ENCODE results near the gene REP15.
"Not testable (repeated sequence)": the region's sequence is repeated elsewhere in the genome, so short reads cannot be mapped to it uniquely, and the experiment has no call there.

REP15 gene

DNA sequence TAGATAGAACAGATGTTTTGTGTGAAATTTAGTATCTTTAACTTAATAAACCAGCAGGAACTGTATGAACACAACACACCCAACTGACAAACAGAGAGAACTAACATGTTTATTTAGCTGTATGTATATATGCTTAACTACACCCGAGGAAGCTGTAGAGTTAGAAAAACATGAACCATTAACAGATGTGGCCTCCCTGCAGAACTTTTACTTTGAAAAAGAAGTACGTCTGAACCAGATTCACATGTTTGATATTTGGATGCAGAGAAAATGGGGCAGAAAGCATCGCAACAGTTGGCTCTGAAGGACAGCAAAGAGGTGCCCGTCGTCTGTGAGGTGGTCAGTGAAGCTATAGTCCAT, at the start of gene REP15:
Gene REP15, plus strand, starts transcription at position 155 of the 360 bp plus-strand sequence. Its CDS starts 116 bp downstream, at position 271.
- DNase-seq, result no peak

- DNase-seq, result no peak
Observed at GRCh38 chr12:27650011-27650410, 46.2 kb upstream of the REP15 start.

- DNase-seq, result no peak
Observed at GRCh38 chr12:27651201-27651600, 45.0 kb upstream of the REP15 start.

DNA sequence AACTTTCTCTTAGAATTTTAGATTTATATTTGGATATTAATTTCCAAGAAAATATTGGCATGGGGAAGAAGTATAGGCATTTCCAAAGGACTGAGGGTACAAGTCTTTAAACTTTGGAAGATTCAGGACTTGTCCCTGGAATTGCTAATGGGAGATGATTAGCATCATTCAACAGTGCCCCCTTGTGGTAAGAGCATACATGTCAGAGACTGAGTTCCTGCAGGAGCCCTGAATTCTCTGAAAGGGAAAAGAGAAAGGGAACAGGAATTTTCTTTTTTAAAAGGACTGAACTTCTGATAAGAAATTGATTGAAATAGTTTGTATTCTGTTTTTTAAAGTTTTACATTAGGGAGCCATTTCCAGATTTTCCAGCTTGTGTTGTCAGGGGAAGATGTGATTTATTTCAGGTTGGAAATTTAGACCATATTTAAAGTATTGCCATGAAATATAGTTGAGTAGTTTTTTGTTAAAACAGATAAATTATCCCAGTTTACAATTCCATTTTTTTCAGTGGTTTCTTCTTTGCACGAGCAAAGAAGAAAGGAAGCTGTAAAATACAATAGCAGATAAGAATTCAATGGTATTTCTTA, 44.0 kb upstream of the REP15 start:
- no peak for DNase-seq

DNA sequence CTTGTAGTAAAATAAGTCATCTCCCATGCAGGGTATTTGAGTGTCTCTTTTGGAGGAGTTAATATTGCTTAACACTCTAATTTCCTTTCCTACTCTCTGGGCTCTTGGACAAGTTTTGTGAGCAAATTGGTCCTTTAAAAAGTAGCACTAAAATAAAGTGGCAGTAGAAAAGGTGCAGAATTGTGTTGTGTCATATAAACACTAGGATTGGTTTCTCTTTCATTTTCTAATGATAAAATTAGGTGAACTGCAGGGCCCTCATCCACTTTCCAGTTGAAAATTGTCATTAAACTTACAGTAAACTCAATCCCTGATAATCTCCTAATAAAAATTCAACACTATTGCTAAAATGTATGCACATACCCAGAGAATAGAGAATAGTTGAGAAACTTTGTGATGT, 42.6 kb upstream of the REP15 start:
- DNase-seq, result no peak

DNA sequence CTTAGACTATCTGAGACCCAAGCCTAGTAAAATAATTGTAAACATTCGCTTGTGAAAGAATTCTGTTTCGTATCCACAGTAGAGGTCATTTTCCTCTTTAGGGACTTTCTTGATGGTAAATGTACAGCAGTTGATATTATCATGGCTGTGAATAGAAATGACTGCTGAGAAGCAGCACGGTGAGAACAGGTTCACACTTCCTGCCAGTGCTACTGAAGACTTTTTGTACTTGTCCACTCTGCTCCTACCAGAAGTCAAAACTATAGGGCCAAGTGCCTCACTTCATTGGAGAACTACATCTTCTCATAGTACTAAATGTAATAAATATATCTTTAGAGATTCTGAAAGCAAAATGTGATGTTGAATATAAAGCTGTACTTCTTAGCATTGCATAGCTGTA, 40.8 kb upstream of the REP15 start:
- not testable (repeated sequence) for DNase-seq

DNA sequence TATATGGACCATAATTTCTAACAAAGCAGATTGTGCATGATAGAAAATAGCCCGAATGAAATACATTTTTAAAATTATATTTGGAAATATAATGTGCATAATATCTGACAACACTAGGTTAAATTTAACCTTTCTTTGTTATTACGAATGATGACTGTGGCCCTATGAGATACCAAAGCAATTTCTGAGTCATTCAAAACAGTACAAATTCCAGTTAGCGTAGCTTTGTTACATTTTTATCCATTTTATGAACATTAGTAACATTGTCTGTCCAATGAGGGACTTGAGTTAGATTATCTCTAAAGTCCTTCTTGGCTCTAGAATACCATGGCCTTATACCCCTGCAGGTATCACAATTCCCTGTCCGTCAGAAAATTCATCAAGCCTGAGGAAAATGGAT, 39.0 kb upstream of the REP15 start:
- DNase-seq, result no peak

DNA sequence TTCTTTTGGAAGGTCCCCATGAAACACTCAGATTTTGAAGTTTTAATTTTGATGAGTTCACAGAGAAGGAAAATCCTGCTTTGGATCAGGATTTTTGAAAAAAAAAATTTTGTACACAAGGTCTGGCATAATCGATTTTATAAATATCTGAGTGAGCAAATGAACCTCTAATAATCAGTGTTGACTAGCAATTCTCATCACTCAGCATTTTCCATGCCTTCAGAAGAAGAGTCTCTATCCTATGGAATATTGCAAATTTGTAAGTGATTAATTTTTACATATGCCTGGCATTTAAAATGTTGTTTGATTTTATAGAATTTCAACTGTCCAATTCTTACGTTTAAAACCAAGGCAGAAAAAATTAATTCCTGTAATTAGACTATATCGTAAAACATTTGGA, 30.5 kb upstream of the REP15 start:
- no peak for DNase-seq

- DNase-seq, result no peak
Observed at GRCh38 chr12:27666510-27666909, 29.7 kb upstream of the REP15 start.

DNA sequence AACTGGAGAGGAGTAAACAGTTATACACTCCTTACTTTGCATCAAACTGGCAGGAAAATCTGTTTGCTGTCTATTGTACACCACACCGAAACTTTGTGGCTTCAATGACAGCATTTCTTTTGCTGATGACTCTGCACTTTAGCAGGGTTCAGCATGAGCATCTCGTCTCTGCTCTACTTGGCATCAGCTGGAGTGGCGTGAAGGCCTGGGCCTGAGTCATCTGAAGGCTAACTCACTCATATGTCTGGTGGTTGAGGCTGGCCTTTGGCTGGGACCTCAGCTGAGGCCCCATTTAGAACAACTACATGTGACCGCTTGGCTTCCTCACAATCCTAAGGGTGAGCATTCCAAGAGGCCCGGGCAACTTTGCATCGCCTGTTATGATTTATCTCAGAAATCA, 28.7 kb upstream of the REP15 start:
- no peak for DNase-seq

DNA sequence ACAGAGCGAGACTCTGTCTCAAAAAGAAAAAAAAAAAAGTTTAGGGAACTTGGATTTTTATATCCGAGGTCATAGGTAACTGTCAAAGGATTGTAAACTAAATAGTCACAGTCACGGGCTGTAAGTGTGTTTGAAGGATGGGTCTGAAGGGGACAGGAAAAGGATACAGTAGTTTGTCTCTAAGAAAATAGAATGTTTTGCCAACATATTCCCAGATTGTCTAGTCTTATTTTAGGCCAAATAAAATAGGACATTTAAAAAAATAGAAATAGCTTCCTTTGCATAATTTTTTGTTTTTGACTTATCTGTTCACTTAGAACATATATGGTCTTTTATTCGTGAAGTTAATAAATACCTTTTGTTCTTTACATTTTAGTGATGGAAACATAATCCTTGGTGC, 24.2 kb upstream of the REP15 start:
- DNase-seq, result no peak

DNA sequence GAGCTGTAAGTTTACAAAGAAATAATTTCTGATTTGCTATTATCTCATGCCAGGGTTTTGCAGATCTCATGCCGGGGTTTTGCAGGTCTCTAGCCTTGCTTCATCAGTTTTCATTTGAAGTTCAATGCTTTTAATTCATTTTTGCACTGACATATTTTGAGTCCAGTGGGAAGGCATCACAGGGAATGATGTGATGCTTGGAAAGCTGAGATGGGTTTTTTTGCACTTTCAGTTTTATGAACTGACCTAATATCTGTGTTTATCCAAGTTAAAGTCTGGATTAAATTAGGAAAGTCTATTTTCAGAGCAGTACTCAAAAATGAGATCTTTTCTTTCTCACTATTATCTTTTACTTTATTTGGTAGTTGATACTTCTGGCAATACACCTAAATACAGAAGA, 23.6 kb upstream of the REP15 start:
- no peak for DNase-seq

GRCh38 chr12:27673101-27673718, 23.0 kb upstream of the REP15 start:
- DNase-seq, result no peak

DNA sequence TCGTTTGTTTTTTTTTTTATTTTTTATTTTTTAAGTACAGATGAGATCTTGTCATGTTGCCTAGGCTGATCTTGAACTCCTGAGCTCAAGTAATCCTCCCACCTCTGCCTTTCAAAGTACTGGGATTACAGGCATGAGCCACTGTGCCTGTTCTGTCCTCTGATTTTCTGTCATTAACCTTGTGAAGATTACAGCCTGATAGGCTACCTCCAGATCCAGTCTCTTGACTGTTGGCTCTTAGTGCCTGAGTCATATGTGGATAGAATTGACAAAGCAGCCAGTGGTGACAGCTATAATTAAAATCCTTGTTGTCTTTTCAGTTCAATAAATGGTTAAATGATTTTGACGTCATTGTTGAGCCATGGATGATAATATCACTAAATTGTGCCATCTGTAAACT, 21.3 kb upstream of the REP15 start:
- DNase-seq, result no peak

- no peak for DNase-seq
Observed at GRCh38 chr12:27680619-27681018, 15.6 kb upstream of the REP15 start.

DNA sequence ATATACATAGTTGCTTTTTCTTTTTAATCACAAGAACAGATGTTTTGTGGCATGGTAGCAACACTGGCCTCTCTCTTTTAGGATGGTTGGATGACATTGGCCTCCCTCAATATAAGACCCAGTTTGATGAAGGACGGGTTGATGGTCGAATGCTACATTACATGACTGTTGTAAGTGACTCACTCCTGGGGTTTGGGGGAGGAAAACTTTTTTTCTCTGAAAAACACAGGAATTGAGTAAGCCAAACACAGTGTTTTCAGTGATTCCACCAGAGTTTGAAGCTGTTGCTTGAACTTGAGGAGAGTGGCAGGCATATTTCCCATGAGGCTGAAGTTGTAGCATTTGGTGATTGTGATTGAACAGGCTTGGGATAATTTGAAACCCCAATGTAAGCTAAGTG, 13.7 kb upstream of the REP15 start:
- DNase-seq, result no peak

DNA sequence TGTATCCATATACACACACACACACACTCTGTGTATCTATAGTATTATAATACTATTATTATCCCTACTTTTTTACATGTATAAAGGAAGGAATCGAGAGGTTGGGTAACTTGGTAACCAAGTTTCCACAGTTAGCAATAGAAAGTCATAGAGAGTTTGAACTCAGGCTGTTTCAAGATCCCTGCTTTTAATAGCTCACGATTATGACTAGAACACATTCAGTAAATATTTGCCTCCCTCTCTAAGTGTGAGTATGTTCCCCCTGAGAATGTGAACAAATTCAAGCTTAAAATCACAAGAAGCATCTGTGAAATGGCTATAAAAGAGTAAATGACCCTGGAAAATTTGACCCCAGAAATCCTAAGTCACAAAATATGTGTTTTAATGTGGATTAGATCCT, 11.0 kb upstream of the REP15 start:
- DNase-seq, result no peak

GRCh38 chr12:27686147-27686546, 10.1 kb upstream of the REP15 start:
- no peak for DNase-seq

- DNase-seq, result no peak
Observed at GRCh38 chr12:27688671-27689070, 7.6 kb upstream of the REP15 start.

DNA sequence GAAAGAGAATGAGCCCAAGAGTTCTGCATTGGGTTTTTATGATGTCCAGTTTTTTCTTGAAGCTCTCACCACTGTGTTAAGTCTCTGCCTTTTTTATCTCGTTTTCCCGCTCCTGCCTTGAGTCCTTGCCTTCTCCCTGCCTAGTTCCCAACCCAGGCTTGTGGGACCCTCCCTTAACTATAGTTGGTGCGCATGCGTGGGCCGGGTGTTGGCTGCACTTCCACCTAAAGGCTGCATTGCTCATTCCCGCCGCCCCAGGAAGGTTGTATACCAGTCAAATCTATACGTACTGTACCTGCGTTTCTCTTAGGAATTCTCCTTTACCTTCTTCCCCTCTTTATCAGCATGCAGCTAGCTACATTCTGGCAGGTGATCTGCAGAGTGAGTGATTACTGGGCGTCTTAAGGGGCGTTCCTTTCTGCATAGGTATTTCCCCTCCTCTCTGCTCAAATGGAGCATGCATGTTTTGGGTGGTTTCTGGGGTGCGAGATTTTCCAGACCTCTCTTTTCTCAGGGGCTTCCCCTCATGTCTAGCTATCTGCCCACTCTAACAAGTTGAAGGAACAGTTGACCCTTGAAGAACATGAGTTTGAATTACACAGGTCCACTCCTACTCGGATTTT, 6.6 kb upstream of the REP15 start:
- no peak for DNase-seq

DNA sequence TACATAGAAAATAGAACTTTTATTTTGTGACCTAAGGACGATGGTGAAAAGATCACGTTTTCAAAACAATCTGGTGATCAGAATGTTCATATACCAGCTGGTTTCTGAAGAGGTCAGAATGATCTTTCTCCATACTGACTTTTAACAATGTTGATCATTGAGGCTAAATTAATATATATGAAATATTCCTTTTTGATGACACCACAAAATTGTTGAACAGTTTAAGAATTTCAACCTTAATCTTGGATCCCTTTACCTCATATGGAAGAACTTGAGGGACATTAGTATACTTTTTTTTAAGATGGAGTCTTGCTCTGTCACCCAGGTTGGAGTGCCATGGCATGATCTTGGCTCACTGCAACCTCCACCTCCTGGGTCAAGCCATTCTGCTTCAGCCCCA, 2.8 kb upstream of the REP15 start:
- no peak for DNase-seq

- DNase-seq, result no peak
Observed at GRCh38 chr12:27695556-27696292, 523 bp upstream of the REP15 start.

DNA sequence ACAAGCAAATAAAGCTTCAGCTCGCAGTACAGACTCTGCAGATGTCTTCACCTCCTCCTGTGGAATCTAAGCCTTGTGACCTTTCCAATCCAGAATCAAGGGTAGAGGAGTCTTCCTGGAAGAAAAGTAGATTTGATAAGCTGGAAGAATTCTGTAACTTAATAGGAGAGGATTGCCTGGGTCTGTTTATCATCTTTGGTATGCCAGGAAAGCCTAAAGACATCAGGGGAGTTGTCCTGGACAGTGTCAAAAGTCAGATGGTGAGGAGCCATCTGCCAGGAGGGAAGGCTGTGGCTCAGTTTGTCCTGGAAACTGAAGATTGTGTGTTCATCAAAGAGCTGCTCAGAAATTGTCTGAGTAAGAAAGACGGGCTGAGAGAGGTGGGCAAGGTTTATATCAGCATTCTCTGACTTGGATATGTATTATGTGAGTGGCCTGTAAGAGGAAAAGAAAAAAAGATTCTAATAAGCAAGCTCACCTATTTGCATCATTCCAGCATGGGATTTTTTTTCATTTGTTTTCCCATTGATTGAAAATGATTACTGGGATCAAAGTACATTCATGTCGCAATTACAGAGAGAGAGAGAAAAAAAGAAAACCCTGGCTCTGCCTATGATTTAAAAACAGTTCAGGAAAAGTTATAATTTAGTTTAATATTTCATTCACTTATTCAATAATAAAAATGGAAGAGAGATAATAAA, 767 bp downstream of the REP15 start:
- DNase-seq, result no peak
